Measurements from ENCODE around the gene CXCL11. TPM values are rescaled to one million over a fixed set of nuclear protein-coding genes. Genes with fewer than 3 reads are reported as not detected.

The CXCL11 gene
- total and polyA plus RNA-seq, 10 of the 15 experiments (the other 5 are each of a cell fraction or from before 2014, with no cell fraction given) = 0.04 TPM; not detected in 9

- FAIRE-seq = no peak
- Histone ChIP-seq H3K36me3 (ENCODE audit: control insufficient read depth in 2 of 2, insufficient read depth in 2 of 2, low read length in 1 of 2) (no peaks in the 10 kb centered on the region), H3K9ac (ENCODE audit: control insufficient read depth, insufficient read depth, low read length) (no peak overlapping the region), H3K27ac (ENCODE audit: control insufficient read depth, insufficient read depth) (no peak overlapping the region), H4K20me1 (ENCODE audit: control insufficient read depth, insufficient read depth) (no peaks in the 10 kb centered on the region), H3K79me2 (ENCODE audit: control insufficient read depth, insufficient read depth, low read length) (no peaks in the 10 kb centered on the region), H3K4me3 (no peak overlapping the region), H3K9me3 (replicated peaks; ENCODE audit: control insufficient read depth, insufficient read depth, low read length) (no peaks in the 10 kb centered on the region; the same call in 2 of the 3 replicates), H3K4me1 (ENCODE audit: control insufficient read depth, insufficient read depth, low read length) (no peaks in the 10 kb centered on the region), H3K4me2 (ENCODE audit: control insufficient read depth, insufficient read depth) (no peak overlapping the region), H3K27me3 (replicated peaks in 1 of 2; ENCODE audit: control insufficient read depth in 2 of 2, insufficient read depth in 2 of 2, low read length in 1 of 2) (peaks cover 5 to 8% of the 10 kb centered on the region in 2 experiments; a peak in 2 of 4 replicates), H2AFZ (ENCODE audit: control insufficient read depth, low read depth, low read length) (no peak overlapping the region)
- ChIA-PET CTCF (interaction anchor here (1.5 kb wide), 1 partner anchor 8 kb away, joined by 3 read pairs; no protein-coding TSS in a partner anchor), POLR2A (interaction anchor here (0.5 kb wide), 1 partner anchor 61 kb away, joined by 4 read pairs; no protein-coding TSS in a partner anchor), SMC1A (ENCODE audit: uncharacterized antibody, unreplicated experiment) (interaction anchor here (0.8 kb wide), 1 partner anchor 8 kb away, joined by 4 read pairs; no protein-coding TSS in a partner anchor), RAD21 (ENCODE audit: unreplicated experiment) (interaction anchor here (0.7 to 1.1 kb wide), 2 partner anchors 11 to 33 kb away, joined by 3 to 4 read pairs; no protein-coding TSS in a partner anchor)
- intact Hi-C loops (cut with micrococcal nuclease; ENCODE audit: unreplicated experiment) = no loop called here
- TF ChIP-seq, protein P1, sequence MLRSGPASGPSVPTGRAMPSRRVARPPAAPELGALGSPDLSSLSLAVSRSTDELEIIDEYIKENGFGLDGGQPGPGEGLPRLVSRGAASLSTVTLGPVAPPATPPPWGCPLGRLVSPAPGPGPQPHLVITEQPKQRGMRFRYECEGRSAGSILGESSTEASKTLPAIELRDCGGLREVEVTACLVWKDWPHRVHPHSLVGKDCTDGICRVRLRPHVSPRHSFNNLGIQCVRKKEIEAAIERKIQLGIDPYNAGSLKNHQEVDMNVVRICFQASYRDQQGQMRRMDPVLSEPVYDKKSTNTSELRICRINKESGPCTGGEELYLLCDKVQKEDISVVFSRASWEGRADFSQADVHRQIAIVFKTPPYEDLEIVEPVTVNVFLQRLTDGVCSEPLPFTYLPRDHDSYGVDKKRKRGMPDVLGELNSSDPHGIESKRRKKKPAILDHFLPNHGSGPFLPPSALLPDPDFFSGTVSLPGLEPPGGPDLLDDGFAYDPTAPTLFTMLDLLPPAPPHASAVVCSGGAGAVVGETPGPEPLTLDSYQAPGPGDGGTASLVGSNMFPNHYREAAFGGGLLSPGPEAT (IDR thresholded peaks at IDR 0.05; ENCODE audit: low read depth) = no peak
- TF ChIP-seq TCF12 (IDR thresholded peaks at IDR 0.05; ENCODE audit: low read depth, low read length) (no peak), SIX5 (IDR thresholded peaks at IDR 0.05; ENCODE audit: low read depth, low read length, severe bottlenecking) (no peak), IKZF1 (conservative IDR thresholded peaks at IDR 0.05) (no peak), CHD4 (IDR thresholded peaks at IDR 0.05) (no peak), ZBTB40 (IDR thresholded peaks at IDR 0.05; ENCODE audit: borderline replicate concordance) (no peak), JUND (IDR thresholded peaks at IDR 0.05; ENCODE audit: low read depth, low read length) (no peak), SUZ12 (IDR thresholded peaks at IDR 0.05; ENCODE audit: unreplicated experiment) (no peak), TAF1 (IDR thresholded peaks at IDR 0.05; ENCODE audit: borderline replicate concordance, low read depth, low read length) (no peak), POLR2AphosphoS2 (IDR thresholded peaks at IDR 0.05; ENCODE audit: low read depth, low read length) (no peak), ATF2 (IDR thresholded peaks at IDR 0.05; ENCODE audit: low read length) (no peak), TCF3 (IDR thresholded peaks at IDR 0.05; ENCODE audit: borderline replicate concordance, insufficient read depth, low read depth, low read length) (no peak), BCLAF1 (IDR thresholded peaks at IDR 0.05) (no peak), RFX5 (IDR thresholded peaks at IDR 0.05; ENCODE audit: low read depth, low read length) (no peak), YY1 (IDR thresholded peaks at IDR 0.05; ENCODE audit: low read depth, low read length) (no peak)
- 45% methylated on average over 3 of the region's 3 CpGs for WGBS (ENCODE audit: insufficient coverage, insufficient replicate concordance, low lambda C conversion rate, missing lambda C conversion rate)
- ATAC-seq = no peak
- BruUV-seq (replicated peaks) = no TSS peak
- in situ Hi-C loops (cut with MboI) = no loop called here
- DNase-seq (ENCODE audit: low read depth, low spot score) = no peak
These were observed 32.2 kb downstream of the CXCL11 start for GRCh38 chr4:76003620-76004019.
